H9 (cell line): Measurements from ENCODE around the gene TMTC1. TPM values are rescaled to one million over a fixed set of nuclear protein-coding genes. Genes with fewer than 3 reads are reported as not detected.

ENCODE experiments used
- DNase-seq: peaks from one replicate; pipeline ENCODE4 v3.0.0-alpha.2; 2017
- H2AFZ ChIP-seq: one replicate; pipeline ENCODE4 v1.6.1; 2013; ENCODE audit warnings: mild to moderate bottlenecking, low read length, control low read depth, moderate library complexity
- H2AK5ac ChIP-seq: 2 replicates; pipeline ENCODE4 v1.6.1; 2013; ENCODE audit warnings: low read length, control low read depth, mixed read lengths; ENCODE audit not compliant: insufficient read length
- H2BK120ac ChIP-seq: one replicate; pipeline ENCODE4 v1.6.1; 2013; ENCODE audit warnings: low read depth, mild to moderate bottlenecking, low read length, control low read depth, inconsistent platforms; ENCODE audit not compliant: poor library complexity, severe bottlenecking
- H2BK12ac ChIP-seq: 2 replicates; pipeline ENCODE4 v1.6.1; 2013; ENCODE audit warnings: low read length, control low read depth, mixed read lengths, low read depth; ENCODE audit not compliant: insufficient read length
- H2BK15ac ChIP-seq: 2 replicates; pipeline ENCODE4 v1.6.1; 2013; ENCODE audit warnings: low read depth, low read length, control low read depth
- H2BK20ac ChIP-seq: one replicate; pipeline ENCODE4 v1.6.1; 2013; ENCODE audit warnings: low read depth, mild to moderate bottlenecking, low read length, control low read depth, inconsistent platforms; ENCODE audit not compliant: poor library complexity, severe bottlenecking
- H2BK5ac ChIP-seq: 2 replicates; pipeline ENCODE4 v1.6.1; 2013; ENCODE audit warnings: low read length, control low read depth, mixed read lengths; ENCODE audit not compliant: insufficient read length
- H3K14ac ChIP-seq: 2 replicates; pipeline ENCODE4 v1.6.1; 2013; ENCODE audit warnings: low read length, control low read depth; ENCODE audit not compliant: insufficient read depth
- H3K18ac ChIP-seq: 2 replicates; pipeline ENCODE4 v1.6.1; 2013; ENCODE audit warnings: low read depth, mild to moderate bottlenecking, mixed read lengths, low read length, control low read depth; ENCODE audit not compliant: insufficient read length
- H3K23ac ChIP-seq: 2 replicates; pipeline ENCODE4 v1.6.1; 2013; ENCODE audit warnings: low read length, control low read depth, mixed read lengths, low read depth; ENCODE audit not compliant: insufficient read length
- H3K23me2 ChIP-seq: 2 replicates; pipeline ENCODE4 v1.6.1; 2013; ENCODE audit warnings: low read depth, mild to moderate bottlenecking, mixed read lengths, low read length, control low read depth; ENCODE audit not compliant: insufficient read length, poor library complexity, severe bottlenecking
- H3K27ac ChIP-seq: 2 replicates; pipeline ENCODE4 v1.5.1; 2013; ENCODE audit warnings: low read length, control low read depth, mixed read lengths, low read depth; ENCODE audit not compliant: insufficient read length
- H3K27me3 ChIP-seq: 2 replicates; pipeline ENCODE4 v1.6.1; 2013; ENCODE audit warnings: low read length, control low read depth, inconsistent platforms; ENCODE audit not compliant: insufficient read depth
- H3K4ac ChIP-seq: 2 replicates; pipeline ENCODE4 v1.6.1; 2013; ENCODE audit warnings: low read depth, mild to moderate bottlenecking, control low read depth, inconsistent platforms, low read length, moderate library complexity
- H3K4me1 ChIP-seq: 2 replicates; pipeline ENCODE4 v1.6.1; 2013; ENCODE audit warnings: low read length, control low read depth, inconsistent platforms; ENCODE audit not compliant: insufficient read depth
- H3K4me2 ChIP-seq: 2 replicates; pipeline ENCODE4 v1.6.1; 2013; ENCODE audit warnings: low read length, control low read depth, mixed read lengths; ENCODE audit not compliant: insufficient read length, insufficient read depth
- H3K56ac ChIP-seq: 2 replicates; pipeline ENCODE4 v1.6.1; 2013; ENCODE audit warnings: low read depth, mild to moderate bottlenecking, mixed read lengths, low read length, control low read depth; ENCODE audit not compliant: insufficient read length
- H3K79me1 ChIP-seq: 2 replicates; pipeline ENCODE4 v1.6.1; 2013; ENCODE audit warnings: low read depth, mild to moderate bottlenecking, moderate library complexity, low read length, control low read depth, inconsistent platforms; ENCODE audit not compliant: insufficient read depth, poor library complexity, severe bottlenecking
- H3K79me2 ChIP-seq: 2 replicates; pipeline ENCODE4 v1.6.1; 2013; ENCODE audit warnings: low read length, control low read depth, inconsistent platforms; ENCODE audit not compliant: insufficient read depth
- H3K9ac ChIP-seq: 2 replicates; pipeline ENCODE4 v1.6.1; 2013; ENCODE audit warnings: low read length, control low read depth, mixed read lengths; ENCODE audit not compliant: insufficient read length; ENCODE audit errors: extremely low read depth
- H3K9me3 ChIP-seq: one replicate; pipeline ENCODE4 v1.6.1; 2013; ENCODE audit warnings: low read depth, low read length, inconsistent platforms; ENCODE audit not compliant: control insufficient read depth
- H3T11ph ChIP-seq: one replicate; pipeline ENCODE4 v1.6.1; 2013; ENCODE audit warnings: mild to moderate bottlenecking, low read length, control low read depth, inconsistent platforms
- H4K20me1 ChIP-seq: one replicate; pipeline ENCODE4 v1.6.1; 2013; ENCODE audit not compliant: control insufficient read depth, insufficient read length, insufficient read depth
- H4K5ac ChIP-seq: 2 replicates; pipeline ENCODE4 v1.6.1; 2013; ENCODE audit warnings: low read depth, mild to moderate bottlenecking, mixed read lengths, low read length, control low read depth; ENCODE audit not compliant: insufficient read length
- H4K8ac ChIP-seq: replicated peaks from 2 replicates; pipeline ENCODE4 v1.6.1; 2013; ENCODE audit warnings: low read length, control low read depth, mixed read lengths, low read depth; ENCODE audit not compliant: insufficient read length
- H4K91ac ChIP-seq: 2 replicates; pipeline ENCODE4 v1.6.1; 2013; ENCODE audit warnings: low read depth, mild to moderate bottlenecking, moderate library complexity, mixed read lengths, low read length, control low read depth; ENCODE audit not compliant: insufficient read length
- H3K27ac Mint-ChIP-seq, 3 experiments: 2 replicates in 2 of 3; 3 replicates in 1 of 3; pipeline ENCODE4 v1.8.0; 2020 to 2021; ENCODE audit warnings: mixed read lengths in 3 of 3, mild to moderate bottlenecking in 1 of 3, moderate library complexity in 1 of 3
- H3K27me3 Mint-ChIP-seq: 2 replicates; pipeline ENCODE4 v1.8.0; 2021; ENCODE audit warnings: low read depth, mild to moderate bottlenecking, moderate library complexity, mixed read lengths
- H3K36me3 Mint-ChIP-seq, 3 experiments: 2 replicates in 2 of 3; 3 replicates in 1 of 3; pipeline ENCODE4 v1.8.0; 2020 to 2021; ENCODE audit warnings: low read depth in 3 of 3, mixed read lengths in 3 of 3; ENCODE audit not compliant: insufficient read depth in 1 of 3
- H3K4me1 Mint-ChIP-seq, 2 experiments: 2 replicates each; pipeline ENCODE4 v1.8.0; 2020; ENCODE audit warnings: mixed read lengths in 2 of 2
- H3K4me3 Mint-ChIP-seq, 2 experiments: 2 replicates in 1 of 2; 3 replicates in 1 of 2; pipeline ENCODE4 v1.8.0; 2020 to 2021; ENCODE audit warnings: mild to moderate bottlenecking in 2 of 2, mixed read lengths in 2 of 2, moderate library complexity in 1 of 2
- H3K9me3 Mint-ChIP-seq, 2 experiments: 2 replicates in 1 of 2; 3 replicates in 1 of 2; pipeline ENCODE4 v1.8.0; 2020; ENCODE audit warnings: mild to moderate bottlenecking in 2 of 2, mixed read lengths in 2 of 2, moderate library complexity in 1 of 2
- CTCF ChIP-seq: fragments of 200-600 bp; sonication (generic); conservative IDR thresholded peaks from 3 replicates; pipeline ENCODE4 v1.8.0; 2021; ENCODE audit warnings: antibody characterized with exemption, mild to moderate bottlenecking
- WGBS: extraction: QIAGEN DNeasy Blood & Tissue Kit; methylation state at CpG from one replicate; pipeline ENCODE4 v1.1.7; 2013; ENCODE audit warnings: missing lambda C conversion rate, low lambda C conversion rate, mixed read lengths; ENCODE audit not compliant: insufficient read length; ENCODE audit errors: extremely low coverage; 5-methylcytosine and 5-hydroxymethylcytosine counted together
- total RNA-seq: library from RNA; stranded (reverse); gene quantifications from 2 replicates; pipeline ENCODE4 v1.2.1, GENCODE V29; 2021

TMTC1 gene
- total RNA-seq, 1 experiment from 2014 or later = 16.1 TPM

GRCh38 chr12:29719381-29719780 lies 64.4 kb downstream of the TMTC1 start:
- H2BK120ac ChIP-seq = no peak overlapping the region
- no peak overlapping the region for H2BK5ac ChIP-seq
- no CpG with 5 or more reads among the region's 5 CpGs for WGBS
- H3K4ac ChIP-seq = no peak overlapping the region
- DNase-seq = no peak
- no peak overlapping the region for H4K91ac ChIP-seq
- H3K14ac ChIP-seq = no peak overlapping the region
- H3K79me1 ChIP-seq = no peaks in the 10 kb centered on the region
- H4K8ac ChIP-seq = no peak overlapping the region
- H3K23ac ChIP-seq = no peak overlapping the region
- H3K9me3 ChIP-seq = no peaks in the 10 kb centered on the region
- no peaks in the 10 kb centered on the region for H3K79me2 ChIP-seq
- no peaks in the 10 kb centered on the region for H3K9me3 Mint-ChIP-seq
- no peak overlapping the region for H2BK12ac ChIP-seq
- H3K4me2 ChIP-seq = no peak overlapping the region
- no peak overlapping the region for H3K9ac ChIP-seq
- H4K5ac ChIP-seq = no peak overlapping the region
- no peaks in the 10 kb centered on the region for H3K4me1 Mint-ChIP-seq
- no peak overlapping the region for H2AK5ac ChIP-seq
- no peak overlapping the region; a peak in 1 of 7 replicates for H3K27ac Mint-ChIP-seq
- no peak overlapping the region for H3T11ph ChIP-seq
- H3K36me3 Mint-ChIP-seq = peaks cover 0 to 2% (median 0%) of the 10 kb centered on the region in 3 experiments; a peak in 1 of 7 replicates
- TF ChIP-seq CTCF = no peak
- H3K56ac ChIP-seq = no peak overlapping the region
- no peaks in the 10 kb centered on the region for H3K27me3 ChIP-seq
- H4K20me1 ChIP-seq = no peaks in the 10 kb centered on the region
- H3K27me3 Mint-ChIP-seq = no peaks in the 10 kb centered on the region
- no peaks in the 10 kb centered on the region for H3K4me1 ChIP-seq
- H2BK20ac ChIP-seq = no peak overlapping the region
- H2AFZ ChIP-seq = no peak overlapping the region
- no peak overlapping the region for H2BK15ac ChIP-seq
- no peaks in the 10 kb centered on the region for H3K23me2 ChIP-seq
- no peak overlapping the region for H3K18ac ChIP-seq
- H3K4me3 Mint-ChIP-seq = no peak overlapping the region
- no peak overlapping the region for H3K27ac ChIP-seq
